IMR-90 (cell line): Measurements from ENCODE around the gene ENO4.

ENCODE experiments used
- BHLHE40 ChIP-seq: fragments of 150-350 bp; IDR thresholded peaks from 2 replicates; pipeline ENCODE4 v1.6.1; 2016; ENCODE audit warnings: mild to moderate bottlenecking, low read depth, low read length
- CEBPB ChIP-seq: IDR thresholded peaks from 2 replicates; pipeline ENCODE4 v1.6.1; 2012; ENCODE audit warnings: low read depth, low read length, improper control_type of control experiment
- CTCF ChIP-seq: conservative IDR thresholded peaks from 2 replicates; pipeline ENCODE4 v1.5.1; 2012; ENCODE audit warnings: mild to moderate bottlenecking, low read depth, low read length, improper control_type of control experiment
- MXI1 ChIP-seq: IDR thresholded peaks from 2 replicates; pipeline ENCODE4 v1.6.1; 2012; ENCODE audit warnings: low read depth, mild to moderate bottlenecking, low read length, moderate library complexity, borderline replicate concordance
- POLR2A ChIP-seq: IDR thresholded peaks from 2 replicates; pipeline ENCODE4 v1.6.1; 2012; ENCODE audit warnings: mild to moderate bottlenecking, low read depth, low read length
- RAD21 ChIP-seq: IDR thresholded peaks from 2 replicates; pipeline ENCODE4 v1.6.1; 2012; ENCODE audit warnings: low read length, improper control_type of control experiment
- RCOR1 ChIP-seq: IDR thresholded peaks from 2 replicates; pipeline ENCODE4 v1.6.1; 2012; ENCODE audit warnings: mild to moderate bottlenecking, low read length, improper control_type of control experiment; ENCODE audit not compliant: insufficient replicate concordance
- RFX5 ChIP-seq: IDR thresholded peaks from 2 replicates; pipeline ENCODE4 v1.8.0; 2012; ENCODE audit warnings: low read depth, mild to moderate bottlenecking, low read length, moderate library complexity
- SMC3 ChIP-seq: fragments of 150-350 bp; IDR thresholded peaks from 2 replicates; pipeline ENCODE4 v1.6.1; 2016; ENCODE audit warnings: low read depth, mild to moderate bottlenecking, antibody characterized with exemption, low read length, moderate library complexity

DNA sequence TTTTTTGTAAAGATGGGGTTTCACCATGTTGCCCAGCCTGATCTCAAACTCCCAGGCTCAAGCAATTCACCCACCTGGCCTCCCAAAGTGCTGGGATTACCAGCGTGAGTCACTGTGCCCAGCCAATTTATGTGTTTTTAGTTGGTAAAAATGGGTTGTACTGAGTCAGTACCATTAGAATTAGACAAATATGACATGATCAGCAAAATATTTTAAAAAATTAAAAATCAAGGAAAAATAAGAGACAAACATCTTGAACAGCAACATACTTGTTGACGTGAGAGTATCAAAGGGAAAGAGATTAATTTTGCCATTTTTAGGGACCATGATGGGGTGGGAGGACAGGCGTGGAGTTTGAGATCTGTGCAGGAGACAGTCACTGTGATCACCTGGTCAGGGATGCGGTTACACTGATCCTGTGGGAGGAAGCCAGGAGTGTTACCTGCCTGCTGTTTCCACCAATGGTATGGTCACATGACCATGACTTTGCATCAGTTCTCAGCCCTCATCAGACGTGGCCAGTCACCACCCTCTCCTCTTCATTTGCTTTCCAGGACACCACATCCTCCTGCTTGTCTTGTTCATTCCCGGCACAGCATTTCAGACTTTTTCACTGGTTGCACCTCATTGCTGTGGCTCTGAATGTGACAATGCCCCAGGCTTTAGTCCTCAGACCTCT lies 29.2 kb upstream of the ENO4 start:
- TF ChIP-seq POLR2A (no peak), CTCF (no peak), CEBPB (no peak), RAD21 (no peak), RCOR1 (no peak), RFX5 (no peak), BHLHE40 (no peak), MXI1 (no peak), SMC3 (no peak)
